CD4-positive, alpha-beta T cell treated with Interleukin-6 for 4 hours (primary cell): ENCODE measurements around the gene CAMKMT.

Source experiments
- DNase-seq: peaks from one replicate; pipeline ENCODE4 v3.0.0-alpha.2; 2020; ENCODE audit warnings: mixed read lengths

Gene CAMKMT

GRCh38 chr2:44807201-44808025, 445.7 kb downstream of the CAMKMT start:
- DNase-seq: no peak

GRCh38 chr2:44810892-44811530, 449.3 kb downstream of the CAMKMT start:
- no peak for DNase-seq

GRCh38 chr2:44813165-44813564, 451.4 kb downstream of the CAMKMT start:
- DNase-seq: no peak

GRCh38 chr2:44813658-44814057, 451.9 kb downstream of the CAMKMT start:
- no peak for DNase-seq

GRCh38 chr2:44817256-44817655, 455.5 kb downstream of the CAMKMT start:
- DNase-seq: no peak

GRCh38 chr2:44817673-44818335, 456.1 kb downstream of the CAMKMT start:
- DNase-seq: no peak

GRCh38 chr2:44819061-44819460, 457.3 kb downstream of the CAMKMT start:
- no peak for DNase-seq

GRCh38 chr2:44821500-44821899, 459.8 kb downstream of the CAMKMT start:
- no peak for DNase-seq

- DNase-seq: no peak
Observed at GRCh38 chr2:44822174-44822573, 460.4 kb downstream of the CAMKMT start.
